ENCODE results near the gene CERK. TPM values are rescaled to one million over a fixed set of nuclear protein-coding genes. Genes with fewer than 3 reads are reported as not detected.

Gene CERK
- total and polyA plus RNA-seq, 9 of the 15 experiments (the other 6 are each of a cell fraction or from before 2014, with no cell fraction given): 1.1 to 14.9 (median 8.7) TPM

- no peaks in the 10 kb centered on the region for H3K27me3 ChIP-seq (ENCODE audit: control insufficient read depth in 2 of 2, insufficient read depth in 2 of 2, low read length in 2 of 2)
- no peaks in the 10 kb centered on the region for H3K9me3 ChIP-seq (replicated peaks; ENCODE audit: control insufficient read depth, insufficient read depth, low read depth, low read length)
- 0 out of 3 replicates have a peak, but pooled peaks cover 2% of the 10 kb centered on the region for H3K36me3 ChIP-seq (ENCODE audit: control insufficient read depth, insufficient read depth, low read length)
- no TSS peak for BruUV-seq (replicated peaks)
- ATAC-seq: no peak
- no peaks in the 10 kb centered on the region for H3K9me1 ChIP-seq (ENCODE audit: control insufficient read depth, insufficient read depth, low read length)
- no peak overlapping the region for H3K9ac ChIP-seq (ENCODE audit: insufficient read depth in 1 of 2, low read depth in 2 of 2, low read length in 2 of 2)
- H3K4me3 ChIP-seq: no peak overlapping the region
- WGBS (ENCODE audit: insufficient coverage, low coverage, missing lambda C conversion rate): 92% methylated on average over 15 of the region's 18 CpGs
- no peak overlapping the region for H2AFZ ChIP-seq (ENCODE audit: low read depth, low read length)
- DNase-seq (ENCODE audit: extremely low read depth in 1 of 4, low spot score in 3 of 4): no peak
- no peak overlapping the region for H3K27ac ChIP-seq (ENCODE audit: extremely low read depth, low read depth, low read length)
- no peak for FAIRE-seq
- intact Hi-C loops (cut with micrococcal nuclease) (no loop called here), in situ Hi-C loops (cut with MboI) (no loop called here)
- H3K4me1 ChIP-seq (replicated peaks in 1 of 2; ENCODE audit: control insufficient read depth in 2 of 2, insufficient read depth in 2 of 2, low read length in 2 of 2): peaks cover 0 to 12% of the 10 kb centered on the region in 2 experiments; a peak in 2 of 5 replicates
- no peaks in the 10 kb centered on the region for H4K20me1 ChIP-seq (replicated peaks; ENCODE audit: control insufficient read depth, insufficient read depth, low read length)
- H3K79me2 ChIP-seq (ENCODE audit: control insufficient read depth, insufficient read depth, low read length): no peaks in the 10 kb centered on the region
- ChIA-PET POLR2A (no interaction called here), CTCF (ENCODE audit: low intra/inter-chr PET ratio) (no interaction called here)
- no peak overlapping the region for H3K4me2 ChIP-seq (ENCODE audit: insufficient read depth, low read length)
- TF ChIP-seq FOXK1 (CRISPR knock-in tag; IDR thresholded peaks at IDR 0.05; ENCODE audit: borderline replicate concordance) (no peak), POLR2AphosphoS2 (IDR thresholded peaks at IDR 0.05; ENCODE audit: low read length) (no peak), SREBF1 (IDR thresholded peaks at IDR 0.05; ENCODE audit: borderline replicate concordance, low read depth, low read length) (no peak), C11orf30 (IDR thresholded peaks at IDR 0.05; ENCODE audit: low read depth) (no peak), WHSC1 (IDR thresholded peaks at IDR 0.05; ENCODE audit: low read length) (no peak), RREB1 (CRISPR knock-in tag; IDR thresholded peaks at IDR 0.05) (no peak), HNRNPH1 (optimal IDR thresholded peaks at IDR 0.05; ENCODE audit: low read depth, low read length) (no peak), MYC (IDR thresholded peaks at IDR 0.05; ENCODE audit: low read depth, low read length) (no peak), MYC (CRISPR knock-in tag; IDR thresholded peaks at IDR 0.05; ENCODE audit: borderline replicate concordance, low read depth) (no peak), E2F5 (CRISPR knock-in tag; IDR thresholded peaks at IDR 0.05) (no peak), E4F1 (CRISPR knock-in tag; IDR thresholded peaks at IDR 0.05; ENCODE audit: borderline replicate concordance) (no peak), ZNF354B (CRISPR knock-in tag; IDR thresholded peaks at IDR 0.05) (no peak), DIDO1 (tag; IDR thresholded peaks at IDR 0.05; ENCODE audit: low read depth) (no peak), ERF (CRISPR knock-in tag; IDR thresholded peaks at IDR 0.05) (no peak), GATA2 (CRISPR knock-in tag; IDR thresholded peaks at IDR 0.05) (no peak), SMARCE1 (IDR thresholded peaks at IDR 0.05) (no peak)
These were observed 13.0 kb downstream of the CERK start for GRCh38 chr22:46725096-46725495.
